ENCODE measurements around the gene CLK3.

- TF ChIP-seq CTCF (IDR thresholded peaks at IDR 0.05), result no peak
- TF ChIP-seq POLR2A (IDR thresholded peaks at IDR 0.05), result no peak
These were observed 22.5 kb upstream of the CLK3 start for GRCh38 chr15:74593122-74593521.

All from Peyer's patch (tissue), 4 donors.